Chondrocyte (in vitro differentiated cells): ENCODE data around the gene KRTAP2-4. TPM values are rescaled to one million over a fixed set of nuclear protein-coding genes. Genes with fewer than 3 reads are reported as not detected.
"Not testable (repeated sequence)": the region's sequence is repeated elsewhere in the genome, so short reads cannot be mapped to it uniquely, and the experiment has no call there.

Source experiments
- DNase-seq: peaks from one replicate; pipeline ENCODE4 v3.0.0; 2021; ENCODE audit warnings: mixed read lengths, low spot score
- H3K27ac Mint-ChIP-seq: one replicate; pipeline ENCODE4 v1.8.0; 2021; ENCODE audit warnings: mild to moderate bottlenecking, moderate library complexity, mixed read lengths; ENCODE audit not compliant: unreplicated experiment
- H3K27me3 Mint-ChIP-seq: 2 replicates; pipeline ENCODE4 v1.8.0; 2021; ENCODE audit warnings: low read depth, mixed read lengths
- H3K36me3 Mint-ChIP-seq: 2 replicates; pipeline ENCODE4 v1.8.0; 2021; ENCODE audit warnings: low read depth, mixed read lengths
- H3K4me1 Mint-ChIP-seq: 2 replicates; pipeline ENCODE4 v1.8.0; 2021; ENCODE audit warnings: low read depth, mild to moderate bottlenecking, mixed read lengths
- H3K4me3 Mint-ChIP-seq: one replicate; pipeline ENCODE4 v1.8.0; 2021; ENCODE audit warnings: mild to moderate bottlenecking, moderate library complexity, mixed read lengths; ENCODE audit not compliant: unreplicated experiment
- H3K9me3 Mint-ChIP-seq: 2 replicates; pipeline ENCODE4 v1.8.0; 2021; ENCODE audit warnings: low read depth, mixed read lengths
- CTCF ChIP-seq: fragments of 200-600 bp; sonication (generic); IDR thresholded peaks from 2 replicates; pipeline ENCODE4 v1.5.0; 2021; ENCODE audit warnings: antibody characterized with exemption, mild to moderate bottlenecking, moderate library complexity
- total RNA-seq: library from RNA; stranded (reverse); gene quantifications from 3 replicates; pipeline ENCODE4 v1.2.1, GENCODE V29; 2021

KRTAP2-4 gene
- total RNA-seq, 1 donor from 2014 or later, result not detected

GRCh38 chr17:41037853-41038350 lies 27.8 kb downstream of the KRTAP2-4 start:
- H3K9me3 Mint-ChIP-seq, result peaks cover 3% of the 10 kb centered on the region
- peaks cover 1% of the 10 kb centered on the region for H3K36me3 Mint-ChIP-seq
- no peak overlapping the region for H3K4me3 Mint-ChIP-seq
- DNase-seq, result no peak
- H3K27ac Mint-ChIP-seq, result no peak overlapping the region
- H3K4me1 Mint-ChIP-seq, result no peaks in the 10 kb centered on the region
- no peaks in the 10 kb centered on the region for H3K27me3 Mint-ChIP-seq
- TF ChIP-seq CTCF, result no peak

- H3K36me3 Mint-ChIP-seq, DNase-seq, H3K4me3 Mint-ChIP-seq, H3K27ac Mint-ChIP-seq, H3K9me3 Mint-ChIP-seq, H3K4me1 Mint-ChIP-seq, H3K27me3 Mint-ChIP-seq: not testable (repeated sequence)
Observed at GRCh38 chr17:41034346-41034935, 31.2 kb downstream of the KRTAP2-4 start, which contains the start of gene KRTAP1-3. TSS of gene KRTAP1-3 (minus strand) at chr17:41034874. CDS start at chr17:41034821, 53 bp downstream.

GRCh38 chr17:41029633-41030245 lies 35.9 kb downstream of the KRTAP2-4 start, which contains the start of gene KRTAP1-4:
TSS of gene KRTAP1-4 (minus strand) at chr17:41030195. CDS start at chr17:41030078, 117 bp downstream.
- no peaks in the 10 kb centered on the region for H3K9me3 Mint-ChIP-seq
- DNase-seq, result no peak
- no peaks in the 10 kb centered on the region for H3K36me3 Mint-ChIP-seq
- H3K27ac Mint-ChIP-seq, result no peak within 1 kb of the TSS
- no peak for TF ChIP-seq CTCF
- H3K4me1 Mint-ChIP-seq, result peaks cover 2% of the 10 kb centered on the region
- no peaks in the 10 kb centered on the region for H3K27me3 Mint-ChIP-seq
- no peak within 1 kb of the TSS for H3K4me3 Mint-ChIP-seq

- no peaks in the 10 kb centered on the region for H3K9me3 Mint-ChIP-seq
- TF ChIP-seq CTCF, result no peak
- H3K27ac Mint-ChIP-seq, result no peak within 1 kb of the TSS
- no peaks in the 10 kb centered on the region for H3K36me3 Mint-ChIP-seq
- no peak within 1 kb of the TSS for H3K4me3 Mint-ChIP-seq
- peaks cover 5% of the 10 kb centered on the region for H3K4me1 Mint-ChIP-seq
- no peaks in the 10 kb centered on the region for H3K27me3 Mint-ChIP-seq
- no peak for DNase-seq
Observed at GRCh38 chr17:41026715-41027471, 38.8 kb downstream of the KRTAP2-4 start, which contains the start of gene KRTAP1-5. TSS of gene KRTAP1-5 (minus strand) at chr17:41027208. CDS start at chr17:41027155, 53 bp downstream.

GRCh38 chr17:41024697-41025096 lies 41.0 kb downstream of the KRTAP2-4 start:
- Mint-ChIP-seq H3K27me3 (no peaks in the 10 kb centered on the region), H3K36me3 (no peaks in the 10 kb centered on the region), H3K27ac (no peak overlapping the region), H3K4me3 (no peak overlapping the region), H3K9me3 (peaks cover 5% of the 10 kb centered on the region), H3K4me1 (peaks cover 5% of the 10 kb centered on the region)
- TF ChIP-seq CTCF, result no peak
- DNase-seq, result no peak
